GM23338 (cell line): ENCODE data around the gene EPAS1.

Source experiments
- EZH2phosphoT487 ChIP-seq: fragments of 200-600 bp; sonication (generic); IDR thresholded peaks from one replicate; pipeline ENCODE4 v1.8.1; 2018; ENCODE audit warnings: antibody characterized with exemption; ENCODE audit not compliant: unreplicated experiment
- POLR2AphosphoS5 ChIP-seq: IDR thresholded peaks from 2 replicates; pipeline ENCODE4 v1.6.1; 2016; ENCODE audit warnings: antibody characterized with exemption, low read depth
- TF ChIP-seq, protein P1 (sequence below), 2 experiments: fragments of 200-600 bp in 1 of 2; sonication (generic) in 1 of 2; conservative IDR thresholded peaks; 2 replicates each; pipeline versions ENCODE4 v1.5.1 to v1.6.1; 2016 to 2017; ENCODE audit warnings: antibody characterized with exemption in 2 of 2, low read depth in 2 of 2, mild to moderate bottlenecking in 2 of 2, moderate library complexity in 1 of 2

DNA sequence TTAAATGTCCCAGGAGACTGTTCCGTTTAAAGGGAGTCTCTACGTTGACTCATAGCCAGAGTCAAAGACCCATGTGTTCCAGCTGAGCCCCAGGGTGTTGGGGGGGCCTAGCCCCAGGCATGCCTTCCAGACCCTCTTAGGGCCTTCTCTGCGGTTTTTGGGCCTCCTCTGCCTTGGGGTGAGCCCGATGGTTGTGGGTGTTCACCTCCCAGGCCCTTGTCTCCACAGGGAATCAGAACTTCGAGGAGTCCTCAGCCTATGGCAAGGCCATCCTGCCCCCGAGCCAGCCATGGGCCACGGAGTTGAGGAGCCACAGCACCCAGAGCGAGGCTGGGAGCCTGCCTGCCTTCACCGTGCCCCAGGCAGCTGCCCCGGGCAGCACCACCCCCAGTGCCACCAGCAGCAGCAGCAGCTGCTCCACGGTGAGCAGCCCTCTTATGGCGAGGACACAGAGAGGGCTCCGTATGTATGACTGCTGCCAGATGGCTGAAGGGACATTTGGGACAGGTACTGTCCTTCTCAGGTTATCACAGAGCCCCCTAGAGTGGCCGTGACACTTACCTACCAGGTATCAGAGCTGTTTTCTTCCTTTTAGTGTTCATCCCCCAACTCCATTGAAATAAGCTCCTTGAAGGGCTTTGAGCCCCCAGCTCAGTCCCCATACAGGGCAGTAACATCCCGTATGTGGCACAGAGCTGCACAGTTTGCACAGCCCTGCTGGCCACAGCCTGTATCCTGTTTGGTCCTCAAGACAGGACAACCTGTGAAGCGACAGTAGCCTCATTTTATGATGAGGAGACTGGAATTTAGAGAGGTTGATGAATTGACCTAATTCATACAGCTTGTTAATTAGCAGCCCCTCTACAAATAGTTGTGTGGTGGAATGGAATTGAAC is 80.7 kb downstream of the EPAS1 start:
- no peak for TF ChIP-seq POLR2AphosphoS5
- TF ChIP-seq, protein P1, sequence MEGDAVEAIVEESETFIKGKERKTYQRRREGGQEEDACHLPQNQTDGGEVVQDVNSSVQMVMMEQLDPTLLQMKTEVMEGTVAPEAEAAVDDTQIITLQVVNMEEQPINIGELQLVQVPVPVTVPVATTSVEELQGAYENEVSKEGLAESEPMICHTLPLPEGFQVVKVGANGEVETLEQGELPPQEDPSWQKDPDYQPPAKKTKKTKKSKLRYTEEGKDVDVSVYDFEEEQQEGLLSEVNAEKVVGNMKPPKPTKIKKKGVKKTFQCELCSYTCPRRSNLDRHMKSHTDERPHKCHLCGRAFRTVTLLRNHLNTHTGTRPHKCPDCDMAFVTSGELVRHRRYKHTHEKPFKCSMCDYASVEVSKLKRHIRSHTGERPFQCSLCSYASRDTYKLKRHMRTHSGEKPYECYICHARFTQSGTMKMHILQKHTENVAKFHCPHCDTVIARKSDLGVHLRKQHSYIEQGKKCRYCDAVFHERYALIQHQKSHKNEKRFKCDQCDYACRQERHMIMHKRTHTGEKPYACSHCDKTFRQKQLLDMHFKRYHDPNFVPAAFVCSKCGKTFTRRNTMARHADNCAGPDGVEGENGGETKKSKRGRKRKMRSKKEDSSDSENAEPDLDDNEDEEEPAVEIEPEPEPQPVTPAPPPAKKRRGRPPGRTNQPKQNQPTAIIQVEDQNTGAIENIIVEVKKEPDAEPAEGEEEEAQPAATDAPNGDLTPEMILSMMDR (conservative IDR thresholded peaks at IDR 0.05; ENCODE audit: low read depth in 2 of 2), result no peak
- TF ChIP-seq EZH2phosphoT487, result no peak
